HepG2 (cell line): ENCODE measurements around the gene DCTN3. TPM values are rescaled to one million over a fixed set of nuclear protein-coding genes. Genes with fewer than 3 reads are reported as not detected.

Source experiments
- AGO2 ChIP-seq: fragments of 200-400 bp; formaldehyde crosslinking; optimal IDR thresholded peaks from 2 replicates; pipeline ENCODE3; 2017; ENCODE audit warnings: mild to moderate bottlenecking, low read depth, low read length, moderate library complexity
- BRCA1 ChIP-seq: sonication (generic); formaldehyde crosslinking; IDR thresholded peaks from 2 replicates; pipeline ENCODE4 v1.4.0; 2020; ENCODE audit warnings: missing genetic modification reagents
- GFI1 ChIP-seq: sonication (generic); formaldehyde crosslinking; IDR thresholded peaks from 2 replicates; pipeline ENCODE4 v1.5.0; 2020; ENCODE audit warnings: missing genetic modification reagents, mild to moderate bottlenecking, borderline replicate concordance
- HOXA5 ChIP-seq: sonication (generic); formaldehyde crosslinking; IDR thresholded peaks from 2 replicates; pipeline ENCODE4 v1.4.0; 2020; ENCODE audit warnings: missing genetic modification reagents
- LCORL ChIP-seq, 2 experiments: fragments of 450-650 bp in 1 of 2; sonication (generic) in 1 of 2; formaldehyde crosslinking in 1 of 2; IDR thresholded peaks; 2 replicates each; pipeline versions ENCODE4 v1.5.0 to v1.6.1; 2017 to 2020; ENCODE audit warnings: antibody characterized with exemption in 1 of 2, missing genetic modification reagents in 1 of 2
- MAZ ChIP-seq, 2 experiments: sonication (generic) in 1 of 2; formaldehyde crosslinking in 1 of 2; IDR thresholded peaks; 2 replicates each; pipeline versions ENCODE4 v1.5.0 to v1.6.1; 2012 to 2020; ENCODE audit warnings: low read depth in 2 of 2, mild to moderate bottlenecking in 2 of 2, borderline replicate concordance in 1 of 2, improper control_type of control experiment in 1 of 2, low read length in 1 of 2, missing genetic modification reagents in 1 of 2, moderate library complexity in 1 of 2
- NFYC ChIP-seq: IDR thresholded peaks from 2 replicates; pipeline ENCODE4 v1.6.1; 2016; ENCODE audit warnings: missing genetic modification reagents, missing compliant biosample characterization
- PRDM10 ChIP-seq: sonication (generic); formaldehyde crosslinking; IDR thresholded peaks from 2 replicates; pipeline ENCODE4 v1.4.0; 2020; ENCODE audit warnings: low read depth, missing genetic modification reagents
- REXO4 ChIP-seq: sonication (generic); formaldehyde crosslinking; IDR thresholded peaks from 2 replicates; pipeline ENCODE4 v1.8.0; 2022; ENCODE audit warnings: missing genetic modification reagents, mild to moderate bottlenecking, borderline replicate concordance
- RFX5 ChIP-seq: IDR thresholded peaks from 2 replicates; pipeline ENCODE4 v1.6.1; 2011; ENCODE audit warnings: low read depth, low read length, improper control_type of control experiment
- SAFB2 ChIP-seq: sonication (generic); formaldehyde crosslinking; IDR thresholded peaks from 2 replicates; pipeline ENCODE4 v1.5.1; 2020; ENCODE audit warnings: missing genetic modification reagents, low read depth, mild to moderate bottlenecking, borderline replicate concordance
- SALL2 ChIP-seq: sonication (generic); formaldehyde crosslinking; IDR thresholded peaks from 2 replicates; pipeline ENCODE4 v1.8.1; 2023; ENCODE audit warnings: mild to moderate bottlenecking, missing genetic modification reagents, inconsistent platforms
- THAP8 ChIP-seq: sonication (generic); formaldehyde crosslinking; IDR thresholded peaks from 2 replicates; pipeline ENCODE4 v1.5.1; 2020; ENCODE audit warnings: missing genetic modification reagents, mild to moderate bottlenecking, borderline replicate concordance
- TOPORS ChIP-seq: sonication (generic); formaldehyde crosslinking; IDR thresholded peaks from 2 replicates; pipeline ENCODE4 v1.8.0; 2023; ENCODE audit warnings: mild to moderate bottlenecking, missing genetic modification reagents
- WIZ ChIP-seq: sonication (generic); formaldehyde crosslinking; IDR thresholded peaks from 2 replicates; pipeline ENCODE4 v1.5.1; 2020; ENCODE audit warnings: mild to moderate bottlenecking, missing genetic modification reagents
- ZFAT ChIP-seq: sonication (generic); formaldehyde crosslinking; conservative IDR thresholded peaks from 2 replicates; pipeline ENCODE4 v1.8.1; 2023; ENCODE audit warnings: missing genetic modification reagents, inconsistent platforms
- ZFP91 ChIP-seq: sonication (generic); formaldehyde crosslinking; IDR thresholded peaks from 2 replicates; pipeline ENCODE4 v1.9.0; 2022; ENCODE audit warnings: missing genetic modification reagents, mild to moderate bottlenecking, borderline replicate concordance
- ZNF234 ChIP-seq: sonication (generic); formaldehyde crosslinking; conservative IDR thresholded peaks from 2 replicates; pipeline ENCODE4 v1.5.1; 2020; ENCODE audit warnings: mild to moderate bottlenecking, missing genetic modification reagents
- ZNF644 ChIP-seq: IDR thresholded peaks from 2 replicates; pipeline ENCODE4 v1.6.1; 2016; ENCODE audit warnings: low read depth
- ZNF770 ChIP-seq: sonication (generic); formaldehyde crosslinking; IDR thresholded peaks from 2 replicates; pipeline ENCODE4 v1.5.0; 2020; ENCODE audit warnings: mild to moderate bottlenecking, missing genetic modification reagents
- polyA plus RNA-seq, 8 experiments: library from polyadenylated mRNA; depleted of rRNA in 3 of 8; stranded (reverse) in 7 of 8; unstranded in 1 of 8; fragments of >200 nt; fragmentation: Illumina TruSeq in 4 of 8; extraction: Trizol in 4 of 8; gene quantifications; 2 replicates each; pipeline versions ENCODE4 v1.2.1 to v1.2.3, GENCODE V29; 2011 to 2016; ENCODE audit warnings: low read depth in 4 of 8, missing spikeins in 1 of 8, mixed read lengths in 1 of 8; ENCODE audit not compliant: insufficient read depth in 1 of 8
- total RNA-seq, 5 experiments: library from RNA; depleted of rRNA; stranded (reverse); fragments of >200 nt; fragmentation: Illumina TruSeq; extraction: Trizol; gene quantifications; 2 replicates each; pipeline ENCODE4 v1.2.3, GENCODE V29; 2016; ENCODE audit warnings: low read depth in 1 of 5

DCTN3 gene
- total and polyA plus RNA-seq, 2 of the 13 experiments (the other 11 are each of a cell fraction or from before 2014, with no cell fraction given): 27.4 to 34.5 TPM

GRCh38 chr9:34637356-34638137 is 17.3 kb upstream of the DCTN3 start, which contains the start of gene SIGMAR1 (continued):
- TF ChIP-seq SAFB2 (CRISPR knock-in tag) (no peak; the same call in 1 of the 2 replicates), TOPORS (CRISPR knock-in tag) (peak; percentile 93; the same call in 1 of the 2 replicates), ZFAT (CRISPR knock-in tag) (no peak), AGO2 (peak; percentile 75), LCORL (IDR thresholded peaks at IDR 0.05) (no peak), LCORL (CRISPR knock-in tag; IDR thresholded peaks at IDR 0.05) (peak; percentile 48), NFYC (CRISPR knock-in tag) (peak; percentile 88), MAZ (IDR thresholded peaks at IDR 0.05; ENCODE audit: borderline replicate concordance, low read depth, low read length) (no peak; the same call in 1 of the 2 replicates), MAZ (CRISPR knock-in tag; IDR thresholded peaks at IDR 0.05; ENCODE audit: low read depth) (peak; percentile 98), REXO4 (CRISPR knock-in tag) (peak; percentile 91), HOXA5 (CRISPR knock-in tag) (peak; percentile 35), GFI1 (no peak), ZNF644 (CRISPR knock-in tag) (no peak), PRDM10 (CRISPR knock-in tag) (peak; percentile 99), ZNF770 (CRISPR knock-in tag) (0 out of 2 replicates have a peak, but pooled peaks have one; percentile 52), ZNF234 (CRISPR knock-in tag) (no peak), BRCA1 (CRISPR knock-in tag) (no peak; the same call in 1 of the 2 replicates), RFX5 (peak; percentile 23; the same call in 1 of the 2 replicates), THAP8 (CRISPR knock-in tag) (peak; percentile 91; the same call in 1 of the 2 replicates), SALL2 (peak; percentile 81; the same call in 1 of the 2 replicates), WIZ (CRISPR knock-in tag) (peak; percentile 65; the same call in 1 of the 2 replicates), ZFP91 (CRISPR knock-in tag) (peak; percentile 51; the same call in 1 of the 2 replicates)
